Transverse colon (tissue), 4 donors: Measurements from ENCODE around the gene PRR23E. TPM values are rescaled to one million over a fixed set of nuclear protein-coding genes. Genes with fewer than 3 reads are reported as not detected.

Experiments
- DNase-seq: peaks from one replicate; pipeline ENCODE4 v3.0.0-alpha.2; 2019
- H3K27ac ChIP-seq, 4 donors: fragments of 200-600 bp; sonication (generic); 2 replicates each; pipeline ENCODE4 v1.5.1; 2016 to 2018; ENCODE audit warnings: inconsistent platforms in 4 of 4
- H3K27me3 ChIP-seq: fragments of 200-600 bp; sonication (generic); 2 replicates; pipeline ENCODE4 v1.5.1; 2017; ENCODE audit warnings: inconsistent platforms
- H3K36me3 ChIP-seq, 4 donors: fragments of 200-600 bp; sonication (generic); 2 replicates each; pipeline ENCODE4 v1.5.1; 2017 to 2019; ENCODE audit warnings: inconsistent platforms in 4 of 4
- H3K4me1 ChIP-seq, 4 donors: fragments of 200-600 bp; sonication (generic); 2 replicates each; pipeline ENCODE4 v1.5.1; 2017 to 2020; ENCODE audit warnings: inconsistent platforms in 4 of 4
- H3K4me3 ChIP-seq, 4 donors: fragments of 200-600 bp; sonication (generic); 1 replicate in 1 of 4; 2 replicates in 3 of 4; pipeline versions ENCODE4 v1.5.1 to v1.6.1; 2017 to 2019; ENCODE audit warnings: inconsistent platforms in 4 of 4
- H3K9me3 ChIP-seq, 2 donors: fragments of 200-600 bp; sonication (generic); 2 replicates each; pipeline ENCODE4 v1.5.1; 2017 to 2019; ENCODE audit warnings: inconsistent platforms in 2 of 2
- EP300 ChIP-seq: sonication (generic); formaldehyde crosslinking; IDR thresholded peaks from one replicate; pipeline ENCODE4 v1.6.1; 2017; ENCODE audit warnings: antibody characterized with exemption, low read depth
- POLR2A ChIP-seq: fragments of 450-650 bp; IDR thresholded peaks from one replicate; pipeline ENCODE4 v1.6.1; 2016; ENCODE audit warnings: antibody characterized with exemption, mild to moderate bottlenecking, moderate library complexity
- POLR2AphosphoS5 ChIP-seq, 3 donors: sonication (generic); formaldehyde crosslinking; IDR thresholded peaks; one replicate each; pipeline ENCODE4 v1.6.1; 2016; ENCODE audit warnings: antibody characterized with exemption in 3 of 3
- WGBS, 2 donors: methylation state at CpG; one replicate each; pipeline ENCODE4 v1.1.5; 2018; ENCODE audit warnings: low coverage in 1 of 2; 5-methylcytosine and 5-hydroxymethylcytosine counted together
- in situ Hi-C, 4 donors: fragments of 200-750 bp; cut with MboI; loops; one replicate each; pipeline versions ENCODE4 v1.15.0 to v1.15.1; 2017; ENCODE audit warnings: low sequenced_read_pairs in 3 of 4, low pct_ligation_motif_present in 1 of 4, low pct_unique_long_range_greater_than_20kb in 1 of 4
- intact Hi-C: fragments of 100-400 bp; cut with DNase I; formaldehyde crosslinking; loops from one replicate; pipeline ENCODE4 v1.15.1; 2023; ENCODE audit warnings: low total_unique reads
- total RNA-seq, 4 donors: library from RNA; depleted of rRNA; stranded (reverse); fragments of >200 nt; gene quantifications; one replicate each; pipeline ENCODE4 v1.1.0, GENCODE V29; 2016
- TF ChIP-seq, protein P1 (sequence below), 5 experiments: fragments of 200-600 bp in 3 of 5; fragments of 450-650 bp in 2 of 5; sonication (generic) in 3 of 5; IDR thresholded peaks; 1 replicate in 2 of 5; 2 replicates in 3 of 5; pipeline ENCODE4 v1.5.1; 2016 to 2017; ENCODE audit warnings: antibody characterized with exemption in 5 of 5, inconsistent platforms in 3 of 5, mild to moderate bottlenecking in 2 of 5, moderate library complexity in 1 of 5

Gene PRR23E
- total RNA-seq, 4 donors from 2014 or later = not detected

DNA sequence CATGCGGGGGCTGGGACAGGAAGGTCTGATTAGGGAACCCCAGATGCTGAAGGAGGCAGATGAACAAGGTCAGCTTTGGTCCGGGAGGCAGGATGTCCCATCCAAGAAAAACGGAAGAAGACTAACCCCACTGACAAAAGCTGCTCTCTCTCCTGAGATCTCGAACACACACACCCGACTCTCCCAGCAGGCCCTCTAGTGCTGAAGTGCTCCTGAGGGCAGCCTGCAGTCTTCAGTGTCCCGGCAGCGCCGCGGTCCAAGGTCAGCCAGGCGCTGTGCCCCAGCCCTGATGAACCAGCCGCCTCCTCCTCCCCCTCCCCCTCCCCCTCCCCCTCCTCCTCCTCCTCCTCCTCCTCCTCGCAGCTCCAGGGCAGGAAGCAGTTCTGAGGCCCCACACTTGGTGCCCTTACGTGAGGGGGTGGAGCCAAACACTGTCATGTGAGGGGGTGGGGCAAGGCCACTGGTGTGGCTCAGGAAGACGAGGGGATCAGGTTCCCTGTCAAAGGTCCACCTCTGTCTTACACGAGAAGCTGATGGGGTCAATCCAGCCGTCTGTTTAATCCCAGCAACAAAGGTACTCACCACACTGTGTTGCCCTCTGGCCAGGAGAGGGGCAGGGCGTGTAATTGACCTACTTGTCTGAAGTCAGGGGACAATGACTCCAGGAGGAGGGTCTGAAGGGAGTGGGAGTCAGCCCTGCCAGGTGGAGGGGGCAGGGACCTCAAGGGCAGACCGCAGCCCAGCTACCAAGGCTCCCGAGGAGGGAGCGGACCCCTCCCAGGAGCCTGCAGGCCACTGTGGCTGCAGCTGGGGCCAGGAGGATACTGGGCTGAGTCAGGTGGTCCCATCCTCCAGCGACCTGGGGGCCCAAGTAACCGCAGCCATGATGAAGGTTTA, 34.3 kb downstream of the PRR23E start:
- WGBS, 2 donors = 0 to 60% methylated on average over 1 to 14 of the region's 22 CpGs
- Histone ChIP-seq H3K4me1 (no peaks in the 10 kb centered on the region), H3K36me3 (no peaks in the 10 kb centered on the region), H3K27ac (no peak overlapping the region), H3K9me3 (peaks cover 0 to 3% of the 10 kb centered on the region in 2 donors), H3K27me3 (peaks cover 9% of the 10 kb centered on the region), H3K4me3 (no peak overlapping the region)
- intact Hi-C loops = no loop called here
- no peak for TF ChIP-seq POLR2AphosphoS5 (IDR thresholded peaks at IDR 0.05)
- no peak for TF ChIP-seq EP300
- TF ChIP-seq, protein P1, sequence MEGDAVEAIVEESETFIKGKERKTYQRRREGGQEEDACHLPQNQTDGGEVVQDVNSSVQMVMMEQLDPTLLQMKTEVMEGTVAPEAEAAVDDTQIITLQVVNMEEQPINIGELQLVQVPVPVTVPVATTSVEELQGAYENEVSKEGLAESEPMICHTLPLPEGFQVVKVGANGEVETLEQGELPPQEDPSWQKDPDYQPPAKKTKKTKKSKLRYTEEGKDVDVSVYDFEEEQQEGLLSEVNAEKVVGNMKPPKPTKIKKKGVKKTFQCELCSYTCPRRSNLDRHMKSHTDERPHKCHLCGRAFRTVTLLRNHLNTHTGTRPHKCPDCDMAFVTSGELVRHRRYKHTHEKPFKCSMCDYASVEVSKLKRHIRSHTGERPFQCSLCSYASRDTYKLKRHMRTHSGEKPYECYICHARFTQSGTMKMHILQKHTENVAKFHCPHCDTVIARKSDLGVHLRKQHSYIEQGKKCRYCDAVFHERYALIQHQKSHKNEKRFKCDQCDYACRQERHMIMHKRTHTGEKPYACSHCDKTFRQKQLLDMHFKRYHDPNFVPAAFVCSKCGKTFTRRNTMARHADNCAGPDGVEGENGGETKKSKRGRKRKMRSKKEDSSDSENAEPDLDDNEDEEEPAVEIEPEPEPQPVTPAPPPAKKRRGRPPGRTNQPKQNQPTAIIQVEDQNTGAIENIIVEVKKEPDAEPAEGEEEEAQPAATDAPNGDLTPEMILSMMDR (IDR thresholded peaks at IDR 0.05) = no peak
- no peak for TF ChIP-seq POLR2A
- no peak for DNase-seq
- in situ Hi-C loops = no loop called here

DNA sequence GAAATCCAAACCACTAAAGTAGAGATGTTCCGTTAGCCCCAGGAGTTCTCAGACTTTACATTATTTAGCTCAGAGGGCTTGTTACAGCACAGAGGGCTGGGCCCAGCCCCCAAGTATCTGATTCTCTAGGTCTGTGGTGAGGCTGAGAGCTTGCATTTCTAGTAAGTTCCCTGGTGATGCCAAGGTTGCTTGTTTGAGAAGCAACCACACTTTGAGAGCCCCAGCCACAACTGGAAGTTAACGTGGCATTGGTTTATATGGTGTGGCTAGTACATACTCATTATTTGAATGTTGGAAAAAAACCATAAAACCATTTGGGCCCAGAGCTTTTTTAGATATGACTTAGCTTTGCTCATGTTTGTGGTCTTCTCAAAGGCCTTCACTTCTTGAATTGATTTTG, 35.9 kb downstream of the PRR23E start:
- peaks cover 0 to 3% of the 10 kb centered on the region in 2 donors for H3K9me3 ChIP-seq
- H3K4me3 ChIP-seq = no peak overlapping the region
- in situ Hi-C loops = no loop called here
- no peak overlapping the region for H3K27ac ChIP-seq
- H3K36me3 ChIP-seq = no peaks in the 10 kb centered on the region
- peaks cover 9% of the 10 kb centered on the region for H3K27me3 ChIP-seq
- 65% methylated on average over 2 of the region's 2 CpGs; no CpG with 5 or more reads in 1 of the 2 donors for WGBS, 2 donors
- intact Hi-C loops = no loop called here
- H3K4me1 ChIP-seq = no peaks in the 10 kb centered on the region
- no peak for TF ChIP-seq EP300
- TF ChIP-seq, protein P1 (IDR thresholded peaks at IDR 0.05) = no peak
- no peak for TF ChIP-seq POLR2A
- no peak for TF ChIP-seq POLR2AphosphoS5 (IDR thresholded peaks at IDR 0.05)
- no peak for DNase-seq

DNA sequence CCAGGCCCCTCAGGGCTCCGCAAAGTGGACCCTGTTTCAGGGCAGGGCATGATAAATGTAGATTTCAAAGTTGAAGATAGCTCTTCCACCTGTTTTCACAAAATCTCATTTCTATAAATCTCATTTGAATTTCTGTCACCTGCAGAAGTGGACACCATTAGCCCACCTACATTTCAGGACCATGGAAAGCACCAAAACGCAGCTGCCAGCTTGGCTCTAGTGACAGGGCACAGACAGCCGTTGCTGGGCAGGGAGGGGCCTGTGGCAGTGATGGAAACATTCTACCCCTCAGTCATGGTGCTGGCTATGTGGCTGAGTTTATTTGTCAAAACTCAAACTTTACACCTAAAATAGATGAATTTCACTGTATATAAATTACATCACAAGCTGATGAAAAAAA, 40.4 kb downstream of the PRR23E start:
- TF ChIP-seq POLR2AphosphoS5 (IDR thresholded peaks at IDR 0.05) = no peak
- no peak for TF ChIP-seq POLR2A
- TF ChIP-seq, protein P1 (IDR thresholded peaks at IDR 0.05) = no peak
- TF ChIP-seq EP300 = no peak
- in situ Hi-C loops = no loop called here
- no peaks in the 10 kb centered on the region for H3K4me1 ChIP-seq
- H3K27ac ChIP-seq = no peak overlapping the region
- WGBS, 2 donors = 33% methylated on average over 3 of the region's 3 CpGs; no CpG with 5 or more reads in 1 of the 2 donors
- H3K36me3 ChIP-seq = no peaks in the 10 kb centered on the region
- peaks cover 0 to 3% of the 10 kb centered on the region in 2 donors for H3K9me3 ChIP-seq
- intact Hi-C loops = no loop called here
- H3K27me3 ChIP-seq = no peaks in the 10 kb centered on the region
- DNase-seq = no peak
- H3K4me3 ChIP-seq = no peak overlapping the region

DNA sequence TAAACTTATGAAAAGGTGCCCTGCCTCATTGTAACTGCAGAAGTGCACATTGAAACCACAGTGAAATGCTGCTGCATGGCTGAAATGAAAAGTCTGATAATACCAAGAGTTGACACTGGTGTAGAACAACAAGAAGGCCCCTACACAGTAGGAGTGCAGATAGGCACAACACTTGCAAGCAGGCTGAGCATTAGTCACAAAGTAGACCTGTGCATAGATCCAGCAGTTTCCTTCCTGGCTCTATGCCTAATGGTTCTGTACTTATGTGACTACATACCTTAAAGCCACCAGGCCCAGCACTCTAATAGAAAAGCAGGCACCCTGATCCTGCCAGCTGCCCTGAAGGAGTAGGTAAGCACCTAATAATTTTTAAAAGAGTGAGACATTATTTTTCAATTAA, 41.8 kb downstream of the PRR23E start:
- no peaks in the 10 kb centered on the region for H3K36me3 ChIP-seq
- peaks cover 0 to 3% of the 10 kb centered on the region in 2 donors for H3K9me3 ChIP-seq
- peaks cover 5% of the 10 kb centered on the region for H3K27me3 ChIP-seq
- no peak overlapping the region for H3K27ac ChIP-seq
- in situ Hi-C loops (no loop called here), intact Hi-C loops (no loop called here)
- DNase-seq = no peak
- TF ChIP-seq POLR2A = no peak
- TF ChIP-seq POLR2AphosphoS5 (IDR thresholded peaks at IDR 0.05) = no peak
- TF ChIP-seq, protein P1 (IDR thresholded peaks at IDR 0.05) = no peak
- no peak for TF ChIP-seq EP300
- no peaks in the 10 kb centered on the region for H3K4me1 ChIP-seq
- H3K4me3 ChIP-seq = no peak overlapping the region
